ENCODE measurements around the gene EXT2.

DNA sequence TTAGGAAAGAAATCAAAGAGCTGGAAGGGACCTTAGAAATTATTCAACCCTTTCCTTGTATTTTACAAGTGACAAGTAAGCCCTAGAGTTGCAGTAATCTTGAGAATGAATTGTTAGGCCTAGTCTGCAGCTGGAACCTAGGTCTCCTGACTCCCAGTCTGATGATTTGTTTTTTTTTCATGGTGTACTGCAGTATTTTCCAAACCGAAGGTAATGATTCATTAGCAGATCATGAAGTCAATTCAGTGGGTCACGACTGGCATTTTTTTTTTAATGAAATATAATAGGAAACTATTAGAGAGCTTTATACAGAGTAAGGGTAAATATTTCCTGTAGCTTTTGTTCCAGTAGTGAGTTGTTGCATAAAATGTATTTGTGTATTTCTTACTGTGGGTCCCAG is 42.8 kb downstream of the EXT2 start:
- TF ChIP-seq FOXM1 (IDR thresholded peaks at IDR 0.05; ENCODE audit: borderline replicate concordance) (no peak), SP1 (IDR thresholded peaks at IDR 0.05) (no peak), FOXA1 (IDR thresholded peaks at IDR 0.05) (no peak), NFRKB (IDR thresholded peaks at IDR 0.05) (no peak), FOXK2 (IDR thresholded peaks at IDR 0.05) (no peak)

Data from HEK293T (cell line).